CD14-positive monocyte (primary cell): ENCODE data around the gene CSTF1. TPM values are rescaled to one million over a fixed set of nuclear protein-coding genes. Genes with fewer than 3 reads are reported as not detected.
A peak's percentile ranks its signal among the peaks of the same experiment; 100 is the strongest.

Experiments
- DNase-seq, 3 donors: peaks; one replicate each; pipeline ENCODE4 v3.0.0-alpha.2; 2011 to 2022
- H2AFZ ChIP-seq: 2 replicates; pipeline ENCODE4 v1.6.0; 2012; ENCODE audit warnings: mild to moderate bottlenecking, low read depth, low read length, inconsistent platforms; ENCODE audit not compliant: insufficient read depth, poor library complexity, severe bottlenecking
- H3K27ac ChIP-seq, 2 donors: 1 replicate in 1 of 2; 2 replicates in 1 of 2; pipeline ENCODE4 v1.5.1; 2012 to 2013; ENCODE audit warnings: low read length in 2 of 2, control low read depth in 1 of 2, inconsistent platforms in 1 of 2, low read depth in 1 of 2, mild to moderate bottlenecking in 1 of 2
- H3K27me3 ChIP-seq, 2 donors: one replicate each; pipeline versions ENCODE4 v1.6.0 to v1.6.1; 2011 to 2013; ENCODE audit warnings: low read length in 2 of 2; ENCODE audit not compliant: control insufficient read depth in 2 of 2, insufficient read depth in 2 of 2
- H3K36me3 ChIP-seq, 2 donors: replicated peaks in 1 of 2; 1 replicate in 1 of 2; 2 replicates in 1 of 2; pipeline versions ENCODE4 v1.5.1 to v1.6.1; 2012 to 2013; ENCODE audit warnings: low read length in 2 of 2, control low read depth in 1 of 2, inconsistent platforms in 1 of 2, mild to moderate bottlenecking in 1 of 2; ENCODE audit not compliant: insufficient read depth in 2 of 2, control insufficient read depth in 1 of 2
- H3K4me1 ChIP-seq, 2 donors: 1 replicate in 1 of 2; 2 replicates in 1 of 2; pipeline versions ENCODE4 v1.5.1 to v1.6.1; 2012 to 2013; ENCODE audit warnings: low read length in 2 of 2, control low read depth in 1 of 2, inconsistent platforms in 1 of 2, mild to moderate bottlenecking in 1 of 2, moderate library complexity in 1 of 2; ENCODE audit not compliant: insufficient read depth in 2 of 2, control insufficient read depth in 1 of 2
- H3K4me2 ChIP-seq: replicated peaks from 2 replicates; pipeline ENCODE3; 2012; ENCODE audit warnings: low read length, moderate library complexity, mild to moderate bottlenecking; ENCODE audit not compliant: poor library complexity, severe bottlenecking; ENCODE audit errors: extremely low read depth
- H3K4me3 ChIP-seq, 3 experiments: fragments of 200-600 bp in 1 of 3; sonication (generic) in 1 of 3; replicated peaks in 1 of 3; 1 replicate in 2 of 3; 2 replicates in 1 of 3; pipeline ENCODE4 v1.5.1; 2011 to 2013; ENCODE audit warnings: low read length in 3 of 3, mild to moderate bottlenecking in 3 of 3, control low read depth in 2 of 3, low read depth in 2 of 3, inconsistent platforms in 1 of 3, moderate library complexity in 1 of 3
- H3K79me2 ChIP-seq: 2 replicates; pipeline ENCODE4 v1.6.0; 2012; ENCODE audit warnings: mild to moderate bottlenecking, control low read depth, inconsistent platforms, low read length, moderate library complexity; ENCODE audit not compliant: insufficient read depth
- H3K9ac ChIP-seq: 2 replicates; pipeline ENCODE4 v1.6.0; 2017; ENCODE audit warnings: low read length, mild to moderate bottlenecking; ENCODE audit not compliant: insufficient read depth, poor library complexity, severe bottlenecking
- H3K9me3 ChIP-seq, 2 donors: replicated peaks in 1 of 2; 1 replicate in 1 of 2; 2 replicates in 1 of 2; pipeline versions ENCODE4 v1.5.1 to v1.6.1; 2012 to 2013; ENCODE audit warnings: low read length in 2 of 2, control low read depth in 1 of 2; ENCODE audit not compliant: control insufficient read depth in 1 of 2, insufficient read depth in 1 of 2
- H4K20me1 ChIP-seq: 2 replicates; pipeline ENCODE4 v1.6.0; 2012; ENCODE audit warnings: mild to moderate bottlenecking, low read length, control low read depth, moderate library complexity; ENCODE audit not compliant: insufficient read depth
- H3K27ac Mint-ChIP-seq, 7 donors: one replicate each; pipeline ENCODE4 v1.8.0; 2020; ENCODE audit warnings: mild to moderate bottlenecking in 7 of 7, mixed read lengths in 7 of 7, moderate library complexity in 6 of 7, inconsistent platforms in 2 of 7
- H3K27me3 Mint-ChIP-seq, 3 donors: one replicate each; pipeline ENCODE4 v1.8.0; 2021 to 2022; ENCODE audit warnings: low read depth in 3 of 3, mild to moderate bottlenecking in 3 of 3, mixed read lengths in 3 of 3, moderate library complexity in 3 of 3, inconsistent platforms in 1 of 3
- H3K36me3 Mint-ChIP-seq, 2 donors: one replicate each; pipeline ENCODE4 v1.8.0; 2020; ENCODE audit warnings: mixed read lengths in 2 of 2, inconsistent platforms in 1 of 2, mild to moderate bottlenecking in 1 of 2
- H3K4me1 Mint-ChIP-seq: one replicate; pipeline ENCODE4 v1.8.0; 2020; ENCODE audit warnings: mild to moderate bottlenecking, mixed read lengths
- H3K4me3 Mint-ChIP-seq, 2 donors: one replicate each; pipeline ENCODE4 v1.8.0; 2020; ENCODE audit warnings: mild to moderate bottlenecking in 2 of 2, mixed read lengths in 2 of 2, moderate library complexity in 1 of 2
- H3K9me3 Mint-ChIP-seq, 7 donors: one replicate each; pipeline ENCODE4 v1.8.0; 2020 to 2022; ENCODE audit warnings: mixed read lengths in 7 of 7, mild to moderate bottlenecking in 6 of 7, moderate library complexity in 6 of 7, inconsistent platforms in 2 of 7
- CTCF ChIP-seq: fragments of 200-600 bp; IDR thresholded peaks from one replicate; pipeline ENCODE4 v1.8.0; 2022; ENCODE audit warnings: antibody characterized with exemption, mild to moderate bottlenecking
- WGBS: methylation state at CpG from one replicate; pipeline ENCODE4 v1.1.5; 2013; ENCODE audit warnings: missing lambda C conversion rate; ENCODE audit not compliant: insufficient coverage; 5-methylcytosine and 5-hydroxymethylcytosine counted together
- intact Hi-C, 2 donors: fragments of 100-400 bp; cut with micrococcal nuclease; formaldehyde crosslinking; loops; one replicate each; pipeline versions ENCODE4 v1.15.0 to v1.15.1; 2023
- polyA plus RNA-seq, 3 donors: library from polyadenylated mRNA; depleted of rRNA in 1 of 3; unstranded in 2 of 3; stranded (reverse) in 1 of 3; fragments of 300-500 nt in 2 of 3; fragments of >200 nt in 1 of 3; fragmentation: Illumina TruSeq in 2 of 3; gene quantifications; 1 replicate in 2 of 3; 2 replicates in 1 of 3; pipeline ENCODE4 v1.2.3, GENCODE V29; 2012 to 2021

The CSTF1 gene
- polyA plus RNA-seq, 3 donors, result 7.7 to 15.7 (median 10.7) TPM

- Mint-ChIP-seq H3K27ac (peak overlapping the region in 4 of 7 donors; percentile 23 to 40 (median 30)), H3K36me3 (peaks cover 38 to 44% of the 10 kb centered on the region in 2 donors), H3K4me3 (peak overlapping the region; percentile 20 to 60), H3K9me3 (no peaks in the 10 kb centered on the region), H3K27me3 (peaks cover 14 to 25% (median 15%) of the 10 kb centered on the region in 3 donors), H3K4me1 (peaks cover 85% of the 10 kb centered on the region)
- Histone ChIP-seq H3K36me3 (no peaks in the 10 kb centered on the region), H3K4me1 (peaks cover 81 to 87% of the 10 kb centered on the region in 2 donors), H3K4me3 (no peak overlapping the region), H2AFZ (no peak overlapping the region), H3K9ac (no peak overlapping the region), H3K9me3 (no peaks in the 10 kb centered on the region), H3K27ac (no peak overlapping the region), H3K79me2 (no peaks in the 10 kb centered on the region), H3K27me3 (peaks cover 5 to 9% of the 10 kb centered on the region in 2 donors), H4K20me1 (no peaks in the 10 kb centered on the region), H3K4me2 (no peak overlapping the region)
- TF ChIP-seq CTCF, result no peak
- WGBS, result 63% methylated on average over 5 of the region's 11 CpGs
- no peak for DNase-seq
- intact Hi-C loops, result loop anchor here (5.0 kb wide), 2 partner anchors 41 to 46 kb away; partner anchors contain the start of gene RTF2 (in 1 of the 2)
These were observed 28.7 kb downstream of the CSTF1 start for GRCh38 chr20:56420940-56421688.

GRCh38 chr20:56422076-56422823 lies 29.8 kb downstream of the CSTF1 start:
- intact Hi-C loops, result loop anchor here (5.0 kb wide), 2 partner anchors 40 to 45 kb away; partner anchors contain the start of gene RTF2 (in 1 of the 2)
- Histone ChIP-seq H3K9ac (no peak overlapping the region), H3K36me3 (no peaks in the 10 kb centered on the region), H3K9me3 (no peaks in the 10 kb centered on the region), H3K79me2 (no peaks in the 10 kb centered on the region), H4K20me1 (peaks cover 5% of the 10 kb centered on the region), H3K27me3 (peaks cover 7 to 9% of the 10 kb centered on the region in 2 donors), H3K27ac (no peak overlapping the region), H3K4me2 (peak overlapping the region; percentile 46), H2AFZ (no peak overlapping the region), H3K4me3 (peak overlapping the region in 1 of 3 experiments; percentile 29), H3K4me1 (peaks cover 84 to 88% of the 10 kb centered on the region in 2 donors)
- TF ChIP-seq CTCF, result no peak
- DNase-seq, result peak; percentile 46 to 78 (median 76)
- Mint-ChIP-seq H3K27me3 (peaks cover 16 to 30% (median 18%) of the 10 kb centered on the region in 3 donors), H3K4me3 (peak overlapping the region in 1 of 2 donors; percentile 62), H3K9me3 (no peaks in the 10 kb centered on the region), H3K27ac (peak overlapping the region in 6 of 7 donors; percentile 26 to 83 (median 72)), H3K4me1 (peaks cover 85% of the 10 kb centered on the region), H3K36me3 (peaks cover 35 to 40% of the 10 kb centered on the region in 2 donors)
- 17% methylated on average over 5 of the region's 9 CpGs for WGBS
